Measurements from ENCODE around the gene BMPR1A.

BMPR1A gene

GRCh38 chr10:86871563-86872183, 115.3 kb downstream of the BMPR1A start:
- Histone ChIP-seq H3K9me2 (replicated peaks; ENCODE audit: control insufficient read depth, low read length) (no peaks in the 10 kb centered on the region), H3K4me1 (ENCODE audit: control insufficient read depth, low read length) (no peaks in the 10 kb centered on the region), H4K20me1 (ENCODE audit: control insufficient read depth, insufficient read depth, low read depth, low read length) (no peaks in the 10 kb centered on the region), H3K36me3 (ENCODE audit: control insufficient read depth, low read length) (no peaks in the 10 kb centered on the region), H3K27me3 (ENCODE audit: control insufficient read depth, low read length) (peaks cover 6% of the 10 kb centered on the region; the same call in 1 of the 2 replicates), H3K4me2 (ENCODE audit: low read length) (no peak overlapping the region), H3F3A (ENCODE audit: control insufficient read depth, insufficient read depth) (no peaks in the 10 kb centered on the region), H3K4me3 (ENCODE audit: low read length) (no peak overlapping the region), H3K27ac (ENCODE audit: low read depth, low read length) (no peak overlapping the region), H3K9me3 (ENCODE audit: control insufficient read depth, insufficient read depth, low read length) (no peaks in the 10 kb centered on the region), H3K79me2 (ENCODE audit: control insufficient read depth, low read length) (no peaks in the 10 kb centered on the region)
- TF ChIP-seq EZH2phosphoT487 (IDR thresholded peaks at IDR 0.05; ENCODE audit: borderline replicate concordance, low read length) (no peak), CTCF (IDR thresholded peaks at IDR 0.05; ENCODE audit: low read depth, low read length, poor library complexity, severe bottlenecking) (no peak)

- Histone ChIP-seq H3F3A (ENCODE audit: control insufficient read depth, insufficient read depth) (no peaks in the 10 kb centered on the region), H3K9me3 (ENCODE audit: control insufficient read depth, insufficient read depth, low read length) (no peaks in the 10 kb centered on the region), H4K20me1 (ENCODE audit: control insufficient read depth, insufficient read depth, low read depth, low read length) (no peaks in the 10 kb centered on the region), H3K9me2 (replicated peaks; ENCODE audit: control insufficient read depth, low read length) (no peaks in the 10 kb centered on the region), H3K27ac (ENCODE audit: low read depth, low read length) (no peak overlapping the region), H3K27me3 (ENCODE audit: control insufficient read depth, low read length) (peaks cover 2% of the 10 kb centered on the region; the same call in 1 of the 2 replicates), H3K4me1 (ENCODE audit: control insufficient read depth, low read length) (no peaks in the 10 kb centered on the region), H3K4me2 (ENCODE audit: low read length) (no peak overlapping the region), H3K36me3 (ENCODE audit: control insufficient read depth, low read length) (no peaks in the 10 kb centered on the region), H3K4me3 (ENCODE audit: low read length) (no peak overlapping the region), H3K79me2 (ENCODE audit: control insufficient read depth, low read length) (no peaks in the 10 kb centered on the region)
- TF ChIP-seq EZH2phosphoT487 (IDR thresholded peaks at IDR 0.05; ENCODE audit: borderline replicate concordance, low read length): no peak
- no peak for TF ChIP-seq CTCF (IDR thresholded peaks at IDR 0.05; ENCODE audit: low read depth, low read length, poor library complexity, severe bottlenecking)
Observed at GRCh38 chr10:86872757-86873156, 116.3 kb downstream of the BMPR1A start.

GRCh38 chr10:86876748-86877147, 120.3 kb downstream of the BMPR1A start:
- H3K27me3 ChIP-seq (ENCODE audit: control insufficient read depth, low read length): peaks cover 9% of the 10 kb centered on the region
- no peaks in the 10 kb centered on the region for H3K9me2 ChIP-seq (replicated peaks; ENCODE audit: control insufficient read depth, low read length)
- no peaks in the 10 kb centered on the region for H3F3A ChIP-seq (ENCODE audit: control insufficient read depth, insufficient read depth)
- TF ChIP-seq EZH2phosphoT487 (IDR thresholded peaks at IDR 0.05; ENCODE audit: borderline replicate concordance, low read length) (no peak), CTCF (IDR thresholded peaks at IDR 0.05; ENCODE audit: low read depth, low read length, poor library complexity, severe bottlenecking) (no peak)
- no peaks in the 10 kb centered on the region for H3K36me3 ChIP-seq (ENCODE audit: control insufficient read depth, low read length)
- no peaks in the 10 kb centered on the region for H3K4me1 ChIP-seq (ENCODE audit: control insufficient read depth, low read length)
- no peak overlapping the region for H3K4me3 ChIP-seq (ENCODE audit: low read length)
- H3K4me2 ChIP-seq (ENCODE audit: low read length): no peak overlapping the region
- no peaks in the 10 kb centered on the region for H3K79me2 ChIP-seq (ENCODE audit: control insufficient read depth, low read length)
- no peaks in the 10 kb centered on the region for H3K9me3 ChIP-seq (ENCODE audit: control insufficient read depth, insufficient read depth, low read length)
- H4K20me1 ChIP-seq (ENCODE audit: control insufficient read depth, insufficient read depth, low read depth, low read length): no peaks in the 10 kb centered on the region
- no peak overlapping the region for H3K27ac ChIP-seq (ENCODE audit: low read depth, low read length)

All from DOHH2 (cell line).